HG02973 (cell line): ENCODE data around the gene NPIPA7.
"Not testable (repeated sequence)": the region's sequence is repeated elsewhere in the genome, so short reads cannot be mapped to it uniquely, and the experiment has no call there.

Experiments
- ATAC-seq: cut with Tn5 transposase; IDR thresholded peaks from one replicate; pipeline ENCODE4 v1.9.1; 2021; ENCODE audit warnings: moderate library complexity; ENCODE audit not compliant: unreplicated experiment

Gene NPIPA7

DNA sequence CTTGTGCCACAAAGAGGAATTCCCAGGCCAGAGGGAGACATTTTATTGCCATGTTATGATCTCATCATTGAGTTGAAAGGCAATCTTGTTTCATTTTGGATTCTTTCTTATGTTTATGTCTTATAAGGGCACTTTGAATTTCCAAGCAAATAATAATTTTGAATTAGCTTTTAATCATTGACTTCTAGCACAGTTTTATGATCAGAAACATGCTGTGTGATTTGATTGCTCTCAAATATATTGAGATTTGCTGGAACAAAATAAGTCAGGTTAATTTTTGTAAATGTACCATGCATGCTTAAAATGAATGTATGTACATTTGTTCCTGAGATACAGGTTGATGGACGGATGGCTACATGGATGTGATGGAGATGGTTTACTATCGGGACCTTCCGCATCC lies at the start of gene NPIPA7:
Gene NPIPA7 (plus strand): TSS at position 301 of the 400 bp plus-strand sequence. CDS start 105 bp downstream, outside the sequence.
- ATAC-seq = not testable (repeated sequence)

DNA sequence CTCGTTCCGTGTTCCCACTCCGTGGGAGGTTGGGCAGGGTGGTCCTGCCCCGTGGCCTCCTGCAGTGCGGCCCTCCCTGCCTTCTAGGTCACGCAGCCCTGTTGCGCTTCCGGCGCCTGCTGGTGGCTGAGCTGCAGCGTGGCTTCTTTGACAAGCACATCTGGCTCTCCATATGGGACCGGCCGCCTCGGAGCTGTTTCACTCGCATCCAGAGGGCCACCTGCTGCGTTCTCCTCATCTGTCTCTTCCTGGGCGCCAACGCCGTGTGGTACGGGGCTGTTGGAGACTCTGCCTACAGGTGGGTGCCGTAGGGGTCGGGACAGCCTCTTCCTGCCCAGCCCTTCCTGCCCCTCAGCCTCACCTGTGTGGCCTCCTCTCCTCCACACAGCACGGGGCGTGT lies 47.5 kb upstream of the NPIPA7 start:
- not testable (repeated sequence) for ATAC-seq

DNA sequence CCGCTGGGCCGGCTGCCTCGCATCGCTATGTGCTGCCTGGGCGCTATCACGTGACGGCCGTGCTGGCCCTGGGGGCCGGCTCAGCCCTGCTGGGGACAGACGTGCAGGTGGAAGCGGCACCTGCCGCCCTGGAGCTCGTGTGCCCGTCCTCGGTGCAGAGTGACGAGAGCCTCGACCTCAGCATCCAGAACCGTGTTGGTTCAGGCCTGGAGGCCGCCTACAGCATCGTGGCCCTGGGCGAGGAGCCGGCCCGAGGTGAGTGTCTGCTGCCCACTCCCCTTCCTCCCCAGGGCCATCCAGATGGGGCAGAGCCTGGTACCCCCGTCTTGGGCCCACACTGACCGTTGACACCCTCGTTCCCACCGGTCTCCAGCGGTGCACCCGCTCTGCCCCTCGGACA lies 21.4 kb upstream of the NPIPA7 start:
- ATAC-seq = not testable (repeated sequence)

DNA sequence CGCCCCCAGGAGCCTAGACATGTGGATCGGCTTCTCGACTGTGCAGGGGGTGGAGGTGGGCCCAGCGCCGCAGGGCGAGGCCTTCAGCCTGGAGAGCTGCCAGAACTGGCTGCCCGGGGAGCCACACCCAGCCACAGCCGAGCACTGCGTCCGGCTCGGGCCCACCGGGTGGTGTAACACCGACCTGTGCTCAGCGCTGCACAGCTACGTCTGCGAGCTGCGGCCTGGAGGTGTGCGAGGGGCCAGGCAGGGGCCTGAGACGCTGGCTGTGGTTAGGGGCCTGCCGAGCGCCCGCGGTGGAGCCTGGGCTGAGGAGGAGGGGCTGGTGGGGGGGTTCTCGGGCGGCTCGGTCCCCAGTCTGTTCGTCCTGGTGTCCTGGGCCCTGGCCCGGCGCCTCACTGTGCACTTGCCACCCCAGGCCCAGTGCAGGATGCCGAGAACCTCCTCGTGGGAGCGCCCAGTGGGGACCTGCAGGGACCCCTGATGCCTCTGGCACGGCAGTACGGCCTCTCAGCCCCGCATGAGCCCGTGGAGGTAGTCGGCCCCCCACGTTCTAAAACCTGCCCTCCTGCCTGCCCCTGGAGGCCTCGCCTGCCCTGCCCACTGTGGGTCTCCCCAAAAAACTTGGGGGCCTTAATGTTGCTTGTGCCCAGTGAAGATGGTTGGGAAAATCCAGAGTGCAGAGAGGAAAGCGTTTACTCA lies 20.2 kb upstream of the NPIPA7 start:
- not testable (repeated sequence) for ATAC-seq

DNA sequence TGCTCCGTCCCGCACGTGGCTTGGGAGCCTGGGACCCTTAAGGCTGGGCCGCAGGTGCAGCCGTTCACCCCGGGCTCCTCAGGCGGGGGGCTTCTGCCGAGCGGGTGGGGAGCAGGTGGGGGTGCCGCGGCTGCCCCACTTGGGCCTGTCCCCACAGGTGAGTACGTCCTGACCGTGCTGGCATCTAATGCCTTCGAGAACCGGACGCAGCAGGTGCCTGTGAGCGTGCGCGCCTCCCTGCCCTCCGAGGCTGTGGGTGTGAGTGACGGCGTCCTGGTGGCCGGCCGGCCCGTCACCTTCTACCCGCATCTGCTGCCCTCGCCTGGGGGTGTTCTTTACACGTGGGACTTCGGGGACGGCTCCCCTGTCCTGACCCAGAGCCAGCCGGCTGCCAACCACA lies 15.3 kb upstream of the NPIPA7 start:
- not testable (repeated sequence) for ATAC-seq

DNA sequence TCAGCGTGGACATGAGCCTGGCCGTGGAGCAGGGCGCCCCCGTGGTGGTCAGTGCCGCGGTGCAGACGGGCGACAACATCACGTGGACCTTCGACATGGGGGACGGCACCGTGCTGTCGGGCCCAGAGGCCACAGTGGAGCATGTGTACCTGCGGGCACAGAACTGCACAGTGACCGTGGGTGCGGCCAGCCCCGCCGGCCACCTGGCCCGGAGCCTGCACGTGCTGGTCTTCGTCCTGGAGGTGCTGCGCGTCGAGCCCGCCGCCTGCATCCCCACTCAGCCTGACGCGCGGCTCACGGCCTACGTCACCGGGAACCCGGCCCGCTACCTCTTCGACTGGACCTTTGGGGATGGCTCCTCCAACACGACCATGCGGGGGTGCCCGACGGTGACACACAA lies 14.8 kb upstream of the NPIPA7 start:
- ATAC-seq = not testable (repeated sequence)

DNA sequence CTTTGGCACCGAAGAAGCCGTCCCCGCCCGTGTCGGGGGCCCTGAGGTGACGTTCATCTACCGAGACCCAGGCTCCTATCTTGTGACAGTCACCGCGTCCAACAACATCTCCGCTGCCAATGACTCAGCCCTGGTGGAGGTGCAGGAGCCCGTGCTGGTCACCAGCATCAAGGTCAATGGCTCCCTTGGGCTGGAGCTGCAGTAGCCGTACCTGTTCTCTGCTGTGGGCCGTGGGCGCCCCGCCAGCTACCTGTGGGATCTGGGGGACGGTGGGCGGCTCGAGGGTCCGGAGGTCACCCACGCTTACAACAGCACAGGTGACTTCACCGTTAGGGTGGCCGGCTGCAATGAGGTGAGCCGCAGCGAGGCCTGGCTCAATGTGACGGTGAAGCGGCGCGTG lies 14.2 kb upstream of the NPIPA7 start:
- ATAC-seq = not testable (repeated sequence)

DNA sequence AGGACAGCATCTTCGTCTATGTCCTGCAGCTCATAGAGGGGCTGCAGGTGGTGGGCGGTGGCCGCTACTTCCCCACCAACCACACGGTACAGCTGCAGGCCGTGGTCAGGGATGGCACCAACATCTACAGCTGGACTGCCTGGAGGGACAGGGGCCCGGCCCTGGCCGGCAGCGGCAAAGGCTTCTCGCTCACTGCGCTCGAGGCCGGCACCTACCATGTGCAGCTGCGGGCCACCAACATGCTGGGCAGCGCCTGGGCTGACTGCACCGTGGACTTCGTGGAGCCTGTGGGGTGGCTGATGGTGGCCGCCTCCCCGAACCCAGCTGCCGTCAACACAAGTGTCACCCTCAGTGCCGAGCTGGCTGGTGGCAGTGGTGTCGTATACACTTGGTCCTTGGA lies 13.6 kb upstream of the NPIPA7 start:
- ATAC-seq = not testable (repeated sequence)

DNA sequence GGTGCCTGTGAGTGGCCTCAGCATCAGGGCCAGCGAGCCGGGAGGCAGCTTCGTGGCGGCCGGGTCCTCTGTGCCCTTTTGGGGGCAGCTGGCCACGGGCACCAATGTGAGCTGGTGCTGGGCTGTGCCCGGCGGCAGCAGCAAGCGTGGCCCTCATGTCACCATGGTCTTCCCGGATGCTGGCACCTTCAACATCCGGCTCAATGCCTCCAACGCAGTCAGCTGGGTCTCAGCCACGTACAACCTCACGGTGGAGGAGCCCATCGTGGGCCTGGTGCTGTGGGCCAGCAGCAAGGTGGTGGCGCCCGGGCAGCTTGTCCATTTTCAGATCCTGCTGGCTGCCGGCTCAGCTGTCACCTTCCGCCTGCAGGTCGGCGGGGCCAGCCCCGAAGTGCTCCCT lies 13.1 kb upstream of the NPIPA7 start:
- not testable (repeated sequence) for ATAC-seq

DNA sequence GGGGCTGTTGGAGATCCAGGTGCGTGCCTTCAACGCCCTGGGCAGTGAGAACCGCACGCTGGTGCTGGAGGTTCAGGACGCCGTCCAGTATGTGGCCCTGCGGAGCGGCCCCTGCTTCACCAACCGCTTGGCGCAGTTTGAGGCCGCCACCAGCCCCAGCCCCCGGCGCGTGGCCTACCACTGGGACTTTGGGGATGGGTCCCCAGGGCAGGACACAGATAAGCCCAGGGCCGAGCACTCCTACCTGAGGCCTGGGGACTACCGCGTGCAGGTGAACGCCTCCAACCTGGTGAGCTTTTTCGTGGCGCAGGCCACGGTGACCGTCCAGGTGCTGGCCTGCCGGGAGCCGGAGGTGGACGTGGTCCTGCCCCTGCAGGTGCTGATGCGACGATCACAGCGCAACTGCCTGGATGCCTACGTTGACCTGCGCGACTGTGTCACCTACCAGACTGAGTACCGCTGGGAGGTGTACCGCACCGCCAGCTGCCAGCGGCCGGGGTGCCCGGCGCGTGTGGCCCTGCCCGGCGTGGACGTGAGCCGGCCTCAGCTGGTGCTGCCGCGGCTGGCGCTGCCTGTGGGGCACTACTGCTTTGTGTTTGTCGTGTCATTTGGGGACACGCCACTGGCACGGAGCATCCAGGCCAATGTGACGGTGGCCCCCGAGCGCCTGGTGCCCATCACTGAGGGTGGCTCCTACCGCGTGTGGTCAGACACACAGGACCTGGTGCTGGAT lies 12.2 kb upstream of the NPIPA7 start:
- ATAC-seq = not testable (repeated sequence)

DNA sequence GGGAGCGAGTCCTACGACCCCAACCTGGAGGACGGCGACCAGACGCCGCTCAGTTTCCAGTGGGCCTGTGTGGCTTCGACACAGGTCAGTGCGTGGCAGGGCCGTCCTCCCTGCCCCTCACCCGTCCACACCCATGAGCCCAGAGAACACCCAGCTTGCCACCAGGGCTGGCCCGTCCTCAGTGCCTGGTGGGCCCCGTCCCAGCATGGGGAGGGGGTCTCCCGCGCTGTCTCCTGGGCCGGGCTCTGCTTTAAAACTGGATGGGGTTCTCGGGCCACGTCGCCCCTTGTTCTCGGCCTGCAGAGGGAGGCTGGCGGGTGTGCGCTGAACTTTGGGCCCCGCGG lies 11.7 kb upstream of the NPIPA7 start:
- not testable (repeated sequence) for ATAC-seq

DNA sequence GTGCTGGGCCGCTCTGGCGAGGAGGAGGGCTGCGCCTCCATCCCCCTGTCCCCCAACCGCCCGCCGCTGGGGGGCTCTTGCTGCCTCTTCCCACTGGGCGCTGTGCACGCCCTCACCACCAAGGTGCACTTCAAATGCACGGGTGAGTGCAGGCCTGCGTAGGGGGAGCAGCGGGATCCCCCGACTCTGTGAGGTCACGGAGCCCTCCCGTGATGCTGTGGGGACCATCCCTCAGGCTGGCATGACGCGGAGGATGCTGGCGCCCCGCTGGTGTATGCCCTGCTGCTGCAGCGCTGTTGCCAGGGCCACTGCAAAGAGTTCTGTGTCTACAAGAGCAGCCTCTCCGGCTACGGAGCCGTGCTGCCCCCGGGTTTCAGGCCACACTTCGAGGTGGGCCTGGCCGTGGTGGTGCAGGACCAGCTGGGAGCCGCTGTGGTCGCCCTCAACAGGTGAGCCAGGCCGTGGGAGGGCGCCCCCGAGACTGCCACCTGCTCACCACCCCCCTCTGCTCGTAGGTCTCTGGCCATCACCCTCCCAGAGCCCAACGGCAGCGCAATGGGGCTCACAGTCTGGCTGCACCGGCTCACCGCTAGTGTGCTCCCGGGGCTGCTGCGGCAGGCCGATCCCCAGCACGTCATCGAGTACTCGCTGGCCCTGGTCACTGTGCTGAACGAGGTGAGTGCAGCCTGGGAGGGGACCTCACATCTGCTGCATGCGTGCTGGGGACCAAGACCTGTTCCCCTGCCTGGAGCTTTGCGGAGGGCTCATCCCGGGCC lies 9.7 kb upstream of the NPIPA7 start:
- ATAC-seq = not testable (repeated sequence)

DNA sequence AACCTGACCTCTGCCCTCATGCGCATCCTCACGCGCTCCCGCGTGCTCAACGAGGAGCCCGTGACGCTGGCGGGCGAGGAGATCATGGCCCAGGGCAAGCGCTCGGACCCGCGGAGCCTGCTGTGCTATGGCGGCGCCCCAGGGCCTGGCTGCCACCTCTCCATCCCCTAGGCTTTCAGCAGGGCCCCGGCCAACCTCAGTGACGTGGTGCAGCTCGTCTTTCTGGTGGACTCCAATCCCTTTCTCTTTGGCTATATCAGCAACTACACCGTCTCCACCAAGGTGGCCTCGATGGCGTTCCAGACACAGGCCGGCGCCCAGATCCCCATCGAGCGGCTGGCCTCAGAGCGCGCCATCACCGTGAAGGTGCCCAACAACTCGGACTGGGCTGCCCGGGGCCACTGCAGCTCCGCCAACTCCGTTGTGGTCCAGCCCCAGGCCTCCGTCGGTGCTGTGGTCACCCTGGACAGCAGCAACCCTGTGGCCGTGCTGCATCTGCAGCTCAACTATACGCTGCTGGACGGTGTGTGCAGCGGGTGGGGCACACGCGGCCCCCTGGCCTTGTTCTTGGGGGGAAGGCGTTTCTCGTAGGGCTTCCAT lies 7.7 kb upstream of the NPIPA7 start:
- ATAC-seq = not testable (repeated sequence)

DNA sequence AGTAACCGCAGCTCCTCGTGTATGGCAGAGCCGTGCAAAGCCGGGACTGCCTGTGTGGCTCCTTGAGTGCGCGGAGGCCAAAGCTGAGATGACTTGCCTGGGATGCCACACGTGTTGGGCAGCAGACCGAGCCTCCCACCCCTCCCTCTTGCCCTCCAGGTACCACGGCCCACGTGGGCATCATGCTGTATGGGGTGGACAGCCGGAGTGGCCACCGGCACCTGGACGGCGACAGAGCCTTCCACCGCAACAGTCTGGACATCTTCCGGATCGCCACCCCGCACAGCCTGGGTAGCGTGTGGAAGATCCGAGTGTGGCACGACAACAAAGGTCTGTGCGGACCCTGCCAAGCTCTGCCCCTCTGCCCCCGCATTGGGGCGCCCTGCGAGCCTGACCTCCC lies 4.7 kb upstream of the NPIPA7 start:
- ATAC-seq = not testable (repeated sequence)

DNA sequence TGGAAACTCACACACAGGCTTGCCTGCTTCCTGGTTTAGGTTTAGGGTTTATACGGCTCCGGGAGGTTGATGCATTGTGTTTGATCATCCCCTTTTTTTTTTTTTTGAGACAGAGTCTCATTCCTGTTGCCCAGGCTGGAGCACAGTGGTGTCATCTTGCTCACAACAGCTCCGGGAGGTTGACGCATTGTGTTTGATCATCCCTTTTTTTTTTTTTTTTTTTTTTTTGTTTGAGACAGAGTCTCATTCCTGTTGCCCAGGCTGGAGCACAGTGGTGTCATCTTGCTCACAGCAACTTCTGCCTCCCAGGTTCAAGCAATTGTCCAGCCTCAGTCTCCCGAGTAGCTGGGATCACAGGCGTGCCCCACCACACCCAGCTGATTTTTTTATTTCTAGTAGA lies 20.7 kb downstream of the NPIPA7 start:
- ATAC-seq = not testable (repeated sequence)

DNA sequence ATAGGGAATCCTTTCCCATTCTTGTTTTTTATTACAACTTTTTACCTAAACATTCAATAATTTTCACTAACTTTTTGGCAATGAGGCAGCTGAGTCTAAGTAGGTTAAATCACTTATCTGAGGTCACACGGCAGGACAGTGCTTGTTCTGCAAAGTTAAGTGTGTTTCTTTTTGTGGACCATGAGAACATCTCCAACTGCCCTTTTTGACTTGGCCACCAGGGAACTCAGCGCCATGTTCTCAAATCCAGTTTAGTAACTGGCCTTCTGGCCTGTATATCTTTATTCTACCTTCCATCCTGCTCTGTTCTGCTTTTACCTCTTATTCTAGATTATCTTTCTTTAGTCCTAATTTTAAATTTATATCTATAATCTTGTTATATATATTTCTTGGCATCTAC lies 23.4 kb downstream of the NPIPA7 start:
- not testable (repeated sequence) for ATAC-seq

DNA sequence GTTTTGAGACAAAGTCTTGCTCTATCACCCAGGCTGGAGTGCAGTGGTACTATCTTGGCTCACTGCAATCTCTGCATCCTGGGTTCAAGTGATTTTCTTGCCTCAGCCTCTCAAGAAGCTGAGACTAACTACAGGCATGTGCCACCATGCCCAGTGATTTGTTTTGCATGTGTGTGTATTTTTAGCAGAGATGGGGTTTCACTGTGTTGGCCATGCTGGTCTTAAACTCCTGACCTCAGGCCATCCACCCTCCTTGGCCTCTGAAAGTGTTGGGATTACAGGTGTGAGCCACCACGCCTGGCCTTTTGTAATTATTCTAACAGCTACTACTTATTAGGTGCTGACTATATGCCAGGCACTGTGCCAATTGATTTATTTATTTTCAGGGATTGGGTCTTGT lies 25.3 kb downstream of the NPIPA7 start:
- not testable (repeated sequence) for ATAC-seq

DNA sequence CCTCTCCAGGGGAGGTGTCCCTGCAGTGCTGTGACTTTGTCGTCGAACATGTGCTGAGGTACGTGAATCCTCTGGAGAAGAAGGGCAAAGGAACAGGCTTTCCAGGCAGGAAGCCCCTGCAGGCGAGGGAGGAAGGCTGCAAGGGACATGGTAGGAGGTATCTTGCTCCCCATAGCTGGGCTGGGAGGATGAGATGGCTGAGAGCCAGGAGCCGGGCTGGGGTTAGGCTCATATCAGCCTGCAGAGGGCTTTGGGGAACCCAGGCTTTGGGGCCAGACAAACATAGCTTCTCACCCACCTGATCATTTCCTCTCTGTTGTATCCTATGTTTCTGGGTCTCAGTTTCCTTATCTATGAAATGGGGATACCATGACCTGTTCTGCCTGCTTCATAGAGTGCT lies 26.5 kb downstream of the NPIPA7 start:
- not testable (repeated sequence) for ATAC-seq

DNA sequence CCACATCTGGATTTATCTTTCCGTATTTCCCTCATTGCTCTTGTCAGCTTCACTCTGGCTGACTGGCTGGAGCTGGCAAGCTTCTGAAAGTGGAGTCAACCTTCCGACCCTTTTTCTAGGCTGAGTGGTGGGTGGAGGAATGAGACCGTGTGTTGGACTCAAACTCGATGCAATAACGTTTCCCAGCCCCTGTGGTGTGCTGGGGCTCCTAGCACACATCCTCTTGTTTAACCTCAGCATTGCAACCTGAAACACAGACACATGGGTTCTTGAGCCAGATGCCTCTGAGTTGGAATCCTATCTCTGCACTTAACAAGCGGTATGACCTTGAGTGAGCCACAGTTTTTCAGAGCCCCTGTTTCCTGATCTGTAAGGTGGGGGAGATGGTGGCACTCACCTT lies 29.5 kb downstream of the NPIPA7 start:
- ATAC-seq = not testable (repeated sequence)

DNA sequence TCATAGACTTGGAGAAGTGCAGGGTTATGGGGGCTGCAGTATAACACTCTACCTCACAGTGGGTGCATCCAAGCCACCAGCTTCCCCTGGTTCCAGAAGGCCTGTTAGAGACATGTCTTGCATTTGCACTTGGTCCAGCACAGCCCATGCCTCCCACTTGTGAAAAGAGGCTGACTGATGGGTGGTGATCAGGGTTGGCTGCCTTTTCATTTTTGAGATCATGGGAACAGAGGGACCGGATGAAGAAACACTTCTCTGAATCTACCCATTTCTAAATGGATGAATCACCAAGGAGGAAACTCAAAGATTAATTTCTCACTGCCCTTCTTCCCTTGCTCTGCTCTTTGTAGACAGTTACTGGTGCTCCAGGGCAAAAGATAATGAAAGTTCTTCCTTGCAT lies 34.8 kb downstream of the NPIPA7 start:
- not testable (repeated sequence) for ATAC-seq

DNA sequence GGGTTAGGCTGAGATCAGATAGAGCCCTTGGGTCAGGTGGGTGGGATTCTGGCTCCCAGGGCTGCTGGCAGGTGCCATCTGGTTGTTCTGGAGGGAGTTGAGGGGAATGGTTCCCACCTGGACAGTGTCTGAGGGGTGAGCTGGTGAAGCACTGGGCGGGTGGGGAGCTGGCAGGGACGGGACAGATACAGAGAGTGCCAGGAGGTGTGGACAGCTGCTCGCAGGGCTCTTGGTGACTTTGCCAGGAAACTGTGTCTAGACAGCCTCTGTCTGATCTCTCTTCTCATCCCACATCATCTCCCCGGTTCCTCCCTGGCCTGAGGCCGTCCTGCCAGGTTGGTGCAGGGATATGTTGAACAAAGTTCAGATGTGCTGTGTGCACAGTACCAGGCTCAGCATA lies 38.1 kb downstream of the NPIPA7 start:
- not testable (repeated sequence) for ATAC-seq
